ENCODE data around the gene BCAN.
A peak's percentile ranks its signal among the peaks of the same experiment; 100 is the strongest.
"Not testable (repeated sequence)": the region's sequence is repeated elsewhere in the genome, so short reads cannot be mapped to it uniquely, and the experiment has no call there.

Gene BCAN

GRCh38 chr1:156641761-156642264 is at the start of gene BCAN:
Gene BCAN, plus strand, starts transcription at chr1:156642117. Its CDS starts 3,938 bp downstream, at chr1:156646055.
- DNase-seq, result peak; percentile 45

- DNase-seq, result no peak
Measured at GRCh38 chr1:156592158-156592909, 49.6 kb upstream of the BCAN start.

GRCh38 chr1:156592910-156593660 is 48.8 kb upstream of the BCAN start:
- no peak for DNase-seq

GRCh38 chr1:156593661-156593989 is 48.3 kb upstream of the BCAN start:
- no peak for DNase-seq

DNA sequence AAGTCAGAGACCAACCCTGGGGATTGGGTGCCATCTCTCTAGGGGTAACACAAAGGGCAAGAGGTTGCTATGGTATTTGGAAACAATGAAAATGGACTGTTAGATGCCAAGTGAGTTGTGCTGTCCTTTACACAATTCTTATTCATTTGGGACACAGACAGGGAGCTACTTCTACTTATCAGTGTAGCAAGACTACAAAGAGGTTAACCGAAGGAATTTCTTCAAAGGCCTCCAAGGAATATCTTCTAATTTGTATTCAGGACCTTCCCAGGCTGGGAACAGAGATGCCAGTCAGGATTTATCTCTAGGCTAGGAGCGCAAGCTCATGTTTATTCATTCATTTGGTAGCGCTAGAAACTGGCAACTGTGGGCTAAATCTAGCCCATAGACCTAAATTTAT is 47.7 kb upstream of the BCAN start:
- DNase-seq, result no peak

GRCh38 chr1:156595016-156595415 is 46.9 kb upstream of the BCAN start:
- no peak for DNase-seq

GRCh38 chr1:156596426-156596825 is 45.5 kb upstream of the BCAN start:
- no peak for DNase-seq

DNA sequence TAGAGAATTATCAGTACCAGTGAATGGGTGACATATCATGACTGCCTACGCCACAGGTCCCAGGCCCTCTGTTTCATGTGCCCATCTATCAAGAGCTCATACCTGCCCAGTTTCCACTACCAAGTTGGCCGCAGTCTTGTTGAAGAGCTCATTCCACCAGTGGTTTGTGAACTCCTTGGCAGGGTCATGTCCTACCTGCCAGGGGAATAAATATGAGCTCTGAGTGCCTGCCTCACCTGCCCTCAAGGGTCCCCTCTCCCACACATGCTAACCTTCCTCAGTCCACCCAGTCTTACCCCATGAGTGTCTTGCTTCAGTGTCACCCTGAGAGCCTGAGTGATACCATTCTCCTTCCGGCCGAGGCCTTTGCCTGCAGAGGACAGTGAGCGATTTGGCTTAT is 43.8 kb upstream of the BCAN start:
- DNase-seq, result no peak

DNA sequence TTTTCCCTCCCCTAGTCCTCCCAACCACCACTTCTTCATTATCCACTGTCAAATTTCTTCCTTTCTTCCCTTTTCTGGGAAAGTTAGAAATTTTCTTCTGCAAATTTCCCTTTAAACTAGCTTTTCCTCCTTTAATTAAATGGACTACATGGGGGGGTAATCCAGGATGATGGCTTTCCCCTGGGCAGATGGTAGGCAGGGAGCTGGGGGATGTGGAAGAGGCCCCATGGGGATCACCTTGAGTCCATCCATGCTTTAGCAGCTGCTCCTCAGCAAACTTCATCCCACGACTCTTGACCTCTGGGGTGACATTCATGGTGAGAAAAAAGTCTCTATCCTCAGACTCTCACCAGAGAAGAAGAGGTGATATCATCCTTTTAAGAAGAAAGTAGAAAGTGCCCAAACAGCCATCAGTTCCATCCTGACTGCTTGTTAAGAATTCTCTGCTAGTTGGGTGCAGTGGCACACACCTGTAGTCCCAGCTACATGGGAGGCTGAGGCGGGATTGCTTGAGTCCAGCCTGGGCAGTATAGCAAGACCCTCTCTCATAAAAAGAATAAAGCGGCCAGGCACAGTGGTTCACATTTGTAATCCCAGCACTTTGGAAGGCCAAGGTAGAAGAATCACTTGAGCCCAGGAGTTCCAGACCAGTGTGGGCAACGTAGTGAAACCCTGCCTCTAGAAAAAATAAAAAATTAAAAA is 43.0 kb upstream of the BCAN start:
- DNase-seq, result no peak

- no peak for DNase-seq
Measured at GRCh38 chr1:156599811-156600210, 42.1 kb upstream of the BCAN start.

DNA sequence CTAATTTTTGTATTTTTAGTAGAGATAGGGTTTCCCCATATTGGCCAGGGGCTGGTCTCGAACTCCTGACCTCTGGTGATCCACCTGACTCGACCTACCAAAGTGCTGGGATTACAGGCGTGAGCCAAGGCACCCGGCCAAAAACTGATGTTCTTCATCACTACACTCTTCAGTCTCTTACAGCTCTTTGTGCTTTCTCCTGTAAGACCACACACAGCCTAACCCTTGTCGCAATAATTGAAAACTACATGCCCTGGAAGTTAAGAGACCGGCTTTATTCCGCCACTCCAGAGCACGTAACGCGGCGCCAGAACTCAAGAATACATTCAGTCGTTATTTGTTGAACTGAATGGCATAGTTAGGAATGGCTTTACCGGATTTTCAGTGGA is 41.2 kb upstream of the BCAN start:
- no peak for DNase-seq

GRCh38 chr1:156601122-156601830 is 40.6 kb upstream of the BCAN start, which contains the start of gene GPATCH4:
Gene GPATCH4, minus strand, starts transcription at chr1:156601479.
- peak; percentile 78 for DNase-seq

GRCh38 chr1:156601892-156602291 is 40.0 kb upstream of the BCAN start:
- DNase-seq, result no peak

DNA sequence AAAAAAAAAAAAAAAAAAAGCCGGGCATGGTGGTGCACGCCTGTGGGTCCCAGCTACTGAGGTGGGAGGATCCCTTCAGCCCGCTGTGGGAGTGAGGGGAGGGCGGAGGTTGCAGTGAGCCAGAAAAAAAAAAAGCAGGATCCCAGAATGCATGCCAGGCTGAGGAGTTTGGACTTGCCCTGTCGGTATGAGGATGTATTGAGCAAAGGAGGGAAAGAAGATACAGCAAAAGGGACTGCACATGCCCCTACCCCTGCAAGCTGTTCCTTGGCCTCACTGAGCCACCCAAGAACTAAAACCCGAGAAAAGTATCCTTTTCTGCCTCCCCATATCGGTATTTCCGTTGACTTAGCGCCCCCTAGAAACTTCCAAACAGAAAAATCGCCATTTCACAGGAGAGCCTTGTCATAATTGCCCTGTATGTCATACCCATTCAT is 39.3 kb upstream of the BCAN start:
- DNase-seq, result peak; percentile 17

DNA sequence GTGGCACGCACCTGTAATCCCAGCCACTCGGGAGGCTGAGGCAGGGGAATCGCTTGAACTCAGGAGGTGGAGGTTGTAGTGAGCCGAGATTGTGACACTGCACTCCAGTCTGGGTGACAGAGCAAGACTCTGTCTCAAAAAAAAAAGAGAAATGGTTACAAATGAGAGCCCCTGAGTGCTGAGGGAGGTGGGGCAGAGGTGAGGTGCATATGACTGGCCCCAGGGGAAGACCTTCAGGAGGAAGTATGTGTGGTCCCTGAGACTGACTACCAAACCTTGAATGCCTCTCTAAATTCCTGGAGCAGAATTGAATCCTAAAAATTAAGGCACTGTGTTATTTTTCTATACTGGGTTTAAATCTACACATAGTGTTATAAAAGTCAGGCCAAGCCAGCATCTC is 34.6 kb upstream of the BCAN start:
- DNase-seq, result not testable (repeated sequence)

- peak; percentile 72 for DNase-seq
Measured at GRCh38 chr1:156608036-156608674, 33.8 kb upstream of the BCAN start.

DNA sequence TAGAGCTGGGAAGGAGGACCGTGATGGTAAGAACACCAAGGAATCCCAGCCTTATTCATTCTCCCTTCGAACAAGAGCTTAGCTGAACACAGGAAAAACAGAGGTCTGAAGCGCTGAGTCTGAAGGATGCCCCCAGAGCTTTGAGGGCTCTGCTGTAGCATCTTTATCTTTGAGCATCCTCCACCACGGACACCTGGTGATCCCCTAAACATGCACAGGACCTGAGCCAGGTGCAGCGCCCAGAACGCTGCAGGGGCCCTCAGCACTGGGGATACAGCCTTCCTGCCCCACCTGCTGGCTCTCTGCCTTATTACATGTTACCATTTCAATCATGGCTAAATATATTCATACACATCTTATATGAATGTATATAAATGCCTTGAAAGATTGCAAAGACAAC is 32.9 kb upstream of the BCAN start:
- DNase-seq, result peak; percentile 72

DNA sequence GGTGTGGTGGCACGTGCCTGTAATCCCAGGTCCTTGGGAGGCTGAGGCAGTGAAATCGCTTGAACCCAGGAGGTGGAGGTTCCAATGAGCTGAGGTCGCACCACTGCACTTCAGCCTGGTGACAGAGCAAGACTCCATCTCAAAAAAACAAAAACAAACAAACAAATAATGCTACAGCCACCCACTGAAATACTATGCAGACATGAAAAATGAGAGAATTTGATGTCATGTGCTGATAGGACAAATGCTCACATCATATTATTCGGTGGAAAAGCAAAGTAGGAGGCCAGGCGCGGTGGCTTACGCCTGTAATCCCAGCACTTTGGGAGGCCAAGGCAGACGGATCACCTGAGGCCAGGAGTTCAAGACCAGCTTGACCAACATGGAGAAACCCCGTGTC is 31.8 kb upstream of the BCAN start:
- not testable (repeated sequence) for DNase-seq

DNA sequence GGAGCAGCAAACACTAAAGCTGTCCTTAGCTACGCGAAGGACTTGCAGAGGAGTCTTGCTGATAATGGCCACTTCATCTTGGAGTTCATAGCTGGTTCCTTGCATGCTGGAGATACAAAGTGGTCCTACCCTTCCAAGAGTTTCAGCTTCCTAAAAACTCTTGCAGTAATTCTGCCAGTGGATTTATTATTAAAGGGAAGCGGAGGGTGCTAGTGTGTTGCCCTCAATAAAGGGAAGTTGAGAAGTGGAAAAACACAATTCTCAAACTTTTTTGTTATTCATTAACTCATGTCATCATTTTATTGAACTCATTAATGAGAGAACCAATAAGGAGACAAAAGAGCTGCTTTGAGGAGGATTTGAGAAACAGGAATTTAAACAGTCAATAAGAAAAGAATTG is 29.3 kb upstream of the BCAN start:
- no peak for DNase-seq

- no peak for DNase-seq
Measured at GRCh38 chr1:156615946-156616345, 26.0 kb upstream of the BCAN start.

- DNase-seq, result no peak
Measured at GRCh38 chr1:156616463-156616862, 25.5 kb upstream of the BCAN start.

- DNase-seq, result peak; percentile 45
Measured at GRCh38 chr1:156618853-156619581, 22.9 kb upstream of the BCAN start, which contains the start of gene HAPLN2. Gene HAPLN2, plus strand, starts transcription at chr1:156619415. Its CDS starts 4,076 bp downstream, at chr1:156623491.
